ENCODE results near the gene HEYL.
A peak's percentile ranks its signal among the peaks of the same experiment; 100 is the strongest.

Gene HEYL

DNA sequence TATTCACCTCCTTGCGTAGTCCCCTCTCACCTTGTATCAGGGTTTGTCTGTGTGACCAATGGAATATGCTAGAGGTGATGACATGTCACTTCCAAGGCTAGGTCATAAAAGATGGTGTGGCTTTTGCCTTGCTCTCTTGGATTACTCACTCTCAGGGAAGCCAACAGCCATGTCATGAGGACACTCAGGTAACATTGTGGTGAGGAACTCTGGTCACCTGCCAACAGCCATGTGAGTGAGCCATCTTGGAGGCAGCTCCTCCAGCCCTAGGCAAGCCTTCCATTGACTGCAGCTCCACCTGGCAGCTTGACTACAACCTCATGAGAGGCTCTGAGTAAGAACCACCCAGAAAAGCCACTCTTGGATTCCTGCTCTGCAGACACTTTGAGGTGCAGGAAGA, 11.0 kb upstream of the HEYL start:
- no peaks in the 10 kb centered on the region for H3K36me3 ChIP-seq
- no peak for DNase-seq
- H3K4me3 ChIP-seq (ENCODE audit: low read depth, low read length): no peak overlapping the region
- no peaks in the 10 kb centered on the region for H3K9me3 ChIP-seq (ENCODE audit: severe bottlenecking)
- H3K27me3 ChIP-seq (ENCODE audit: insufficient read depth, low read depth, severe bottlenecking): no peaks in the 10 kb centered on the region
- TF ChIP-seq CTCF (IDR thresholded peaks at IDR 0.05; ENCODE audit: low read depth, low read length): no peak
- H3K27ac ChIP-seq: no peak overlapping the region

DNA sequence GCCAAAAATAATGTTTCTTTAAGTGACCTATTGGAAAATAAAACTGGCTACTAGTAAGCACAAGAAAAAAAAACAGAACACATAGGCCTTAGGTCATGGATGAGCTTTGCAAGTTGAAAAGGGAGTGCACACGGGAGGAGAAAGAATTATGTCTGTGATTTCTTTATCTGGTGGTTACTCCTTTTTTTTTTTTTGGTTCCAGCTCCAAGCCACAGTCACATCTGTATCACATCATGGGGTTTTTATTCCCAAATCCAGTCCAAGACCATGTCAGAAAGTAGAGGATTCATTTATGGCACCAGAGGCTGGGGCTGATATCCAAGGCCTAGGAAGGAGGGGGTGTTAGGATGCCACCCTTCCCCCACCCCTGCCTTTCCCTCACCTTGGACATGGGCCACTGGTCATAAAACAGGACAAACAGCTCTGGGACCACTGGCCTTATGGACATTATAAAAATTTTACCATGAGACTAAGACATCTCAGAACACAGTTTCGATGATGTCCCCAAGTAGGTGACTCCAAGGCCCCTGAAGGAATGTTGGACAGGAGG, 10.3 kb upstream of the HEYL start:
- H3K36me3 ChIP-seq: no peaks in the 10 kb centered on the region
- DNase-seq: no peak
- TF ChIP-seq CTCF (IDR thresholded peaks at IDR 0.05; ENCODE audit: low read depth, low read length): no peak
- H3K4me3 ChIP-seq (ENCODE audit: low read depth, low read length): no peak overlapping the region
- H3K9me3 ChIP-seq (ENCODE audit: severe bottlenecking): no peaks in the 10 kb centered on the region
- H3K27ac ChIP-seq: no peak overlapping the region
- H3K27me3 ChIP-seq (ENCODE audit: insufficient read depth, low read depth, severe bottlenecking): no peaks in the 10 kb centered on the region

GRCh38 chr1:39648496-39648895, 9.1 kb upstream of the HEYL start:
- no peak for TF ChIP-seq CTCF (IDR thresholded peaks at IDR 0.05; ENCODE audit: low read depth, low read length)
- Histone ChIP-seq H3K36me3 (no peaks in the 10 kb centered on the region), H3K4me3 (ENCODE audit: low read depth, low read length) (no peak overlapping the region), H3K27ac (no peak overlapping the region), H3K27me3 (ENCODE audit: insufficient read depth, low read depth, severe bottlenecking) (no peaks in the 10 kb centered on the region), H3K9me3 (ENCODE audit: severe bottlenecking) (no peaks in the 10 kb centered on the region)
- no peak for DNase-seq

GRCh38 chr1:39647247-39647646, 7.8 kb upstream of the HEYL start:
- no peaks in the 10 kb centered on the region for H3K9me3 ChIP-seq (ENCODE audit: severe bottlenecking)
- no peak for TF ChIP-seq CTCF (IDR thresholded peaks at IDR 0.05; ENCODE audit: low read depth, low read length)
- H3K36me3 ChIP-seq: no peaks in the 10 kb centered on the region
- no peak for DNase-seq
- H3K27ac ChIP-seq: peak overlapping the region; percentile 36; the same call in 1 of the 2 replicates
- no peaks in the 10 kb centered on the region for H3K27me3 ChIP-seq (ENCODE audit: insufficient read depth, low read depth, severe bottlenecking)
- H3K4me3 ChIP-seq (ENCODE audit: low read depth, low read length): no peak overlapping the region

- peak; percentile 82 for DNase-seq
- H3K27ac ChIP-seq: peak overlapping the region; percentile 83
Observed at GRCh38 chr1:39646232-39647081, 7.0 kb upstream of the HEYL start.

More at GRCh38 chr1:39646232-39647081, 7.0 kb upstream of the HEYL start:
- Histone ChIP-seq H3K36me3 (no peaks in the 10 kb centered on the region), H3K27me3 (ENCODE audit: insufficient read depth, low read depth, severe bottlenecking) (no peaks in the 10 kb centered on the region), H3K4me3 (ENCODE audit: low read depth, low read length) (peak overlapping the region; percentile 6; the same call in 1 of the 2 replicates), H3K9me3 (ENCODE audit: severe bottlenecking) (no peaks in the 10 kb centered on the region)
- TF ChIP-seq CTCF (IDR thresholded peaks at IDR 0.05; ENCODE audit: low read depth, low read length): no peak
